ENCODE results near the gene MTFR2. TPM values are rescaled to one million over a fixed set of nuclear protein-coding genes. Genes with fewer than 3 reads are reported as not detected.

MTFR2 gene
- polyA plus RNA-seq, 3 donors: 0.41 to 0.79 (median 0.60) TPM

GRCh38 chr6:136280032-136280609, 30.0 kb upstream of the MTFR2 start:
- Mint-ChIP-seq H3K4me1 (peaks cover 36% of the 10 kb centered on the region), H3K4me3 (no peak overlapping the region), H3K27me3 (ENCODE audit: low read depth in 3 of 3) (no peaks in the 10 kb centered on the region), H3K9me3 (no peaks in the 10 kb centered on the region), H3K27ac (peak overlapping the region in 1 of 7 donors; percentile 31), H3K36me3 (peaks cover 51 to 76% of the 10 kb centered on the region in 2 donors)
- H3K9ac ChIP-seq (ENCODE audit: insufficient read depth, low read length, poor library complexity, severe bottlenecking): no peak overlapping the region
- no peaks in the 10 kb centered on the region for H3K27me3 ChIP-seq (ENCODE audit: control insufficient read depth in 2 of 2, insufficient read depth in 2 of 2, low read length in 2 of 2)
- no peak for DNase-seq
- no peak overlapping the region for H2AFZ ChIP-seq (ENCODE audit: insufficient read depth, low read depth, low read length, poor library complexity, severe bottlenecking)
- H3K4me2 ChIP-seq (replicated peaks; ENCODE audit: extremely low read depth, low read length, poor library complexity, severe bottlenecking): no peak overlapping the region
- no peak overlapping the region for H3K4me3 ChIP-seq (replicated peaks in 1 of 3; ENCODE audit: low read depth in 2 of 3, low read length in 3 of 3)
- no peaks in the 10 kb centered on the region for H3K9me3 ChIP-seq (replicated peaks in 1 of 2; ENCODE audit: control insufficient read depth in 1 of 2, insufficient read depth in 1 of 2, low read length in 2 of 2)
- peaks cover 98% of the 10 kb centered on the region for H4K20me1 ChIP-seq (ENCODE audit: insufficient read depth, low read length)
- intact Hi-C loops (cut with micrococcal nuclease): loop anchor here in 1 of 2 donors (10.0 kb wide), 1 partner anchor 505 kb away; no protein-coding TSS in a partner anchor
- H3K27ac ChIP-seq (ENCODE audit: low read depth in 1 of 2, low read length in 2 of 2): no peak overlapping the region
- H3K79me2 ChIP-seq (ENCODE audit: insufficient read depth, low read length): peaks cover 88% of the 10 kb centered on the region
- TF ChIP-seq, protein P1, sequence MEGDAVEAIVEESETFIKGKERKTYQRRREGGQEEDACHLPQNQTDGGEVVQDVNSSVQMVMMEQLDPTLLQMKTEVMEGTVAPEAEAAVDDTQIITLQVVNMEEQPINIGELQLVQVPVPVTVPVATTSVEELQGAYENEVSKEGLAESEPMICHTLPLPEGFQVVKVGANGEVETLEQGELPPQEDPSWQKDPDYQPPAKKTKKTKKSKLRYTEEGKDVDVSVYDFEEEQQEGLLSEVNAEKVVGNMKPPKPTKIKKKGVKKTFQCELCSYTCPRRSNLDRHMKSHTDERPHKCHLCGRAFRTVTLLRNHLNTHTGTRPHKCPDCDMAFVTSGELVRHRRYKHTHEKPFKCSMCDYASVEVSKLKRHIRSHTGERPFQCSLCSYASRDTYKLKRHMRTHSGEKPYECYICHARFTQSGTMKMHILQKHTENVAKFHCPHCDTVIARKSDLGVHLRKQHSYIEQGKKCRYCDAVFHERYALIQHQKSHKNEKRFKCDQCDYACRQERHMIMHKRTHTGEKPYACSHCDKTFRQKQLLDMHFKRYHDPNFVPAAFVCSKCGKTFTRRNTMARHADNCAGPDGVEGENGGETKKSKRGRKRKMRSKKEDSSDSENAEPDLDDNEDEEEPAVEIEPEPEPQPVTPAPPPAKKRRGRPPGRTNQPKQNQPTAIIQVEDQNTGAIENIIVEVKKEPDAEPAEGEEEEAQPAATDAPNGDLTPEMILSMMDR (IDR thresholded peaks at IDR 0.05): no peak
- H3K4me1 ChIP-seq (ENCODE audit: control insufficient read depth in 1 of 2, insufficient read depth in 2 of 2, low read length in 2 of 2): peaks cover 11 to 34% of the 10 kb centered on the region in 2 donors
- H3K36me3 ChIP-seq (replicated peaks in 1 of 2; ENCODE audit: control insufficient read depth in 1 of 2, insufficient read depth in 2 of 2, low read length in 2 of 2): peaks cover 56 to 69% of the 10 kb centered on the region in 2 donors
- WGBS (ENCODE audit: insufficient coverage): 100% methylated on average over 1 of the region's 3 CpGs

DNA sequence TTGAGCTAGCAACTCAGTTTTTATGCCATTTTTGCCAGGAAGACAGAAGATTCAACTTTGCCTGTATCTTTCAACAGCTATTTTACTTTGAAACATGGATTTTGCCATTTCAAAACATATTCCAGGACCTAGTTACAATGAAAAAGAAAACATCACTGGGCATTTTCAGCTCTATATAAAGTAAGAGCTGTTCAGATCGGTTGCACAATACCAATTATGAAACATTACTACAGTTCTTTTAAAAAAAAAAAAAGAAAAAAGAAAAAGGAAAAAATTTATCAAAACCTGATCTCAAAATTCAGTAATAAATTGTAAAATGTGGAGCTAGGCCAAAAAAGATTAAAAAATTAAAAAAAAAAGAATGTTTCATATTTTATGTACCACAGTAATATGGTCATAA, 24.0 kb upstream of the MTFR2 start:
- Histone ChIP-seq H3K9me3 (replicated peaks in 1 of 2; ENCODE audit: control insufficient read depth in 1 of 2, insufficient read depth in 1 of 2, low read length in 2 of 2) (no peaks in the 10 kb centered on the region), H3K4me1 (ENCODE audit: control insufficient read depth in 1 of 2, insufficient read depth in 2 of 2, low read length in 2 of 2) (no peaks in the 10 kb centered on the region), H2AFZ (ENCODE audit: insufficient read depth, low read depth, low read length, poor library complexity, severe bottlenecking) (no peak overlapping the region), H3K27ac (ENCODE audit: low read depth in 1 of 2, low read length in 2 of 2) (no peak overlapping the region), H3K27me3 (ENCODE audit: control insufficient read depth in 2 of 2, insufficient read depth in 2 of 2, low read length in 2 of 2) (no peaks in the 10 kb centered on the region), H4K20me1 (ENCODE audit: insufficient read depth, low read length) (peaks cover 95% of the 10 kb centered on the region), H3K9ac (ENCODE audit: insufficient read depth, low read length, poor library complexity, severe bottlenecking) (no peak overlapping the region), H3K4me2 (replicated peaks; ENCODE audit: extremely low read depth, low read length, poor library complexity, severe bottlenecking) (no peak overlapping the region), H3K79me2 (ENCODE audit: insufficient read depth, low read length) (peaks cover 85% of the 10 kb centered on the region), H3K4me3 (replicated peaks in 1 of 3; ENCODE audit: low read depth in 2 of 3, low read length in 3 of 3) (no peak overlapping the region), H3K36me3 (replicated peaks in 1 of 2; ENCODE audit: control insufficient read depth in 1 of 2, insufficient read depth in 2 of 2, low read length in 2 of 2) (peaks cover 92 to 98% of the 10 kb centered on the region in 2 donors)
- Mint-ChIP-seq H3K27me3 (ENCODE audit: low read depth in 3 of 3) (no peaks in the 10 kb centered on the region), H3K4me3 (no peak overlapping the region), H3K9me3 (no peaks in the 10 kb centered on the region), H3K4me1 (no peaks in the 10 kb centered on the region), H3K27ac (peak overlapping the region in 1 of 7 donors; percentile 60), H3K36me3 (peaks cover 74 to 96% of the 10 kb centered on the region in 2 donors)
- no CpG with 5 or more reads among the region's 1 CpG for WGBS (ENCODE audit: insufficient coverage)
- intact Hi-C loops (cut with micrococcal nuclease): no loop called here
- TF ChIP-seq, protein P1 (IDR thresholded peaks at IDR 0.05): no peak
- DNase-seq: no peak
